ENCODE results near the gene FYB1.

The FYB1 gene

GRCh38 chr5:39160576-39161213 is 58.7 kb downstream of the FYB1 start:
- no peak for DNase-seq (ENCODE audit: low read depth)

GRCh38 chr5:39159811-39160490 is 59.4 kb downstream of the FYB1 start:
- DNase-seq (ENCODE audit: low read depth), result no peak

GRCh38 chr5:39158786-39159185 is 60.6 kb downstream of the FYB1 start:
- no peak for DNase-seq (ENCODE audit: low read depth)

DNA sequence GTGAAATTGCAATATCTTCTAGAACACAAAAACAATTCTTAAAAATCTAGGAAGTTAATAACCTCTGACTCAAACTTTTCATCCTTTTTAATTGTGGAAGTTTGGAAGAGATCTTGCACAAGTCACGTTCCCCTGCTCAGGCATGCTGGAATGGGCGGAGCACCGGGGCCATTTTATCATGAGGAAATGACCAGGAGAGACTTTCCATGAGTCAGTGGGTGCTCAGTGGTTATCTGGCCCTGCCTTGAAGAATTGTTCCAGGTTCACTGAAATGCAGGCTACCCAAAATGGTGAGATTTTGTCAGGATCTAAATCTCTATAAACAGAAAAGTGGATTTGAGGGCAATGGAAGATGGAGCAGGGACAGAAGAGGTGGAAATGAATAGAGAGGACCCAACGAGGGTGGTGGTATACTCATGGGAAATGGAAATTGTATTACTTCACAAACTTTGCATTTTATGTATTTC is 61.2 kb downstream of the FYB1 start:
- DNase-seq (ENCODE audit: low read depth), result no peak

GRCh38 chr5:39157701-39158100 is 61.7 kb downstream of the FYB1 start:
- DNase-seq (ENCODE audit: low read depth), result no peak

DNA sequence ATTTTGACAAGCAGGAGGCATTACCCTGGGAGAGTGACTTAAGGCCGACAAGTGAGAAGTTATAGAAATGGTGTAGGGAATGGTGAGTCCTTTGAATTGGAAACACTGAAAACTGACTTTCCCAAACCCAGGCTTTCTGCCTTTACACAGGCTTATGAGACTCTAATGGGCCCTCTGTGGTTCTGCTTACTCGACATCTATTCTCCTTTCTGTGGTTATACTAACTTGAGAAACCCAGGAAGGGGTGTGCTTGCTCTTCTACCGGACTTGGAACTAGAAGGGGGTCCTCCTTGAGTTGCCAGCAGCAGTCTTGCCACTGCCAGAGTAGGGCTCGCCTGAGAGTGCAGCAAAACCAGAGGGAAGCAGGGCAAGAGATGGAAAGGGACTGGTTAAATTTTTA is 63.3 kb downstream of the FYB1 start:
- no peak for DNase-seq (ENCODE audit: low read depth)

GRCh38 chr5:39151745-39152144 is 67.6 kb downstream of the FYB1 start:
- no peak for DNase-seq (ENCODE audit: low read depth)

DNA sequence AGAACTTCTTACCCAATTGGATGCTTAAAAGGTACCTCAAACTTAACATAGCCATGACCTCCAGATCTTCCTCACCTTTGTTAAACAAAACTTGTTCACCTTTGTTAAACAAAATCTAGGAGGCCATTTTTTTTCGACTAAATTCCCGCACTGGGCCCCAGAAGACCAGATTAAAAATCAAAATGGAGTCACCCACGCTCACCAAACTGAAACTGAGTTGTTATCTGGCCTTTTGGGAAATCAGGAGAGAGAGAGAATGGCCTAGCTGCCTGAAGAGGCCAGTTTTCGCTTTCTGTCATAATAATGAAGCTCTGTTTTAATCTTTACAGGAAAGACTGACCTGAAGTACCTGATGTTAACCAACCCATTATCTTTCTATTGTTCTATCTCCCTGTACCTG is 69.4 kb downstream of the FYB1 start:
- no peak for DNase-seq (ENCODE audit: low read depth)

DNA sequence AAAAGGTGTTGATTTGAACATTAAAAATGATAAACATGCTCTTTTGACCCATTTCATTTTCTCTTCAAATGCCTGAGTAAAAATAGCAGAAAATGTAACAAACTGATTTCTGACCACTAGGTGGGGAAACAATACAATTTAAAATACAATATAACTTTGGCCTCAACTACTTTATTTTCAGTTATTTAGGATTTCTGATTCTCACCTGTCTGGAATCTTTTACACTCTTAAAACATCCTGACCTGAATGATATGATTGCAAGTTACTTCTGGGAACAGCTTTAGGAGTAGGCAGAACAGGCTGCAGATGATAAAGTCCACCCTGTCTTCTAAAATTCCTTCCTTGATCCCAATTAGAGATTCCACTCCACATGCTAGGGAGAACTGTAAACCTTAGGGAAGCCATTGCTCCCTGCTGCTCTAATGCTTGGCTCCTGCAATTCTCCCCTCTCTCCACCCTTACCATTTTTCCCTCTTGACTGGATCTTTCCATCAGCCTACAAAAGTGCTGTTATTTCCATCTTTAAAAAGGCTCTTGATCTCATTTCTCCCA is 70.3 kb downstream of the FYB1 start:
- no peak for DNase-seq (ENCODE audit: low read depth)

GRCh38 chr5:39146831-39147540 is 72.4 kb downstream of the FYB1 start:
- no peak for DNase-seq (ENCODE audit: low read depth)

GRCh38 chr5:39143151-39143860 is 76.1 kb downstream of the FYB1 start:
- DNase-seq (ENCODE audit: low read depth), result no peak

- no peak for DNase-seq (ENCODE audit: low read depth)
These were observed 78.7 kb downstream of the FYB1 start for GRCh38 chr5:39140558-39141168.

GRCh38 chr5:39138892-39139291 is 80.5 kb downstream of the FYB1 start:
- no peak for DNase-seq (ENCODE audit: low read depth)

DNA sequence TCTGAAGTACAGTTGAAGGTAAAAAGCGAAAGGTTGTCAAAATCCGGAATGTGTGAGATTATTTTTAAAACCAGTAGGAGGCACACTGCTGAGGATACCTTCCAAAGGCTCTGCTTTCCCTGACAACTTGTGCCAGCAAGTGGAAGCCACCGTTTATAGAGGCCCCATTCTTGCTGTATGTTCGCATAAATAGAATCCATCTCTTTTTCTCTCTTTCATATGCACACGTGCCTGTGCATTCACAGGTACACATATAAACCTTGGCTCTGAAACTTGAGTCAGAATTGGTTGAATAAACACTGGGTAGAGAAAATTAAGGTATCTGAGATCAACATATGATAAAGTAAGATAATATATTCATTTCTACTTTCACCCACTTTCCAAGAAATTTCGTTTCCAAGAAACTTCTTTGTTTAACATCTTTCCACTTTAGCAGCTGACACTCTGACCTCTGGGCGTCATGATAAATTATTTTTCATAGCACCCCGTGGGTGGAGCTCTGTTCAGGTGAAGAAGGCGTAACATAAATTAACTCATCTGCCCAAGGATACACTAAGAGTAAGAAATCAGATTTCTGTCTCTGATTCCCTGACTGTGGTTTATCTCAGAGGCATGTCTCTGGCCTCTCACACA is 81.4 kb downstream of the FYB1 start:
- DNase-seq (ENCODE audit: low read depth), result no peak

DNA sequence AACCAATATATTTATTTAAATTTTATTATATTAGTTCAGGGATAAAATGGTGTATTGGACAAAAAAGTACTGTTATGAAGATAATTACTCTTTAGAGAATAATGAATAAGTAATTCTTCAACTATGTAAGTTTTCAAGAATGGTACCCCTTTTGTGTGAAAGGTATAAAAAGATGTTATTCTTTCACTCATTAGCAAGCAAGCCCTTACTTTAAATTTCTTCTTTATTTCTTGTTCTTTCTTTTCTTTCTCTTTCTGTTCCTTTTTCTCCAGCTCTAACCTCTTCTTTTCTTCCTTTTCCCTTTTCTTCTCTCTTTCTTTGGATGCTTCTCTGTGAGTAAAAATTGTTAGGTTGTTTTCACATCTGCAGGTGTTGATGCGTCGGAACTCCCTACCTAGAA is 82.0 kb downstream of the FYB1 start:
- DNase-seq (ENCODE audit: low read depth), result no peak

- no peak for DNase-seq (ENCODE audit: low read depth)
These were observed 86.6 kb downstream of the FYB1 start for GRCh38 chr5:39132792-39133191.

DNA sequence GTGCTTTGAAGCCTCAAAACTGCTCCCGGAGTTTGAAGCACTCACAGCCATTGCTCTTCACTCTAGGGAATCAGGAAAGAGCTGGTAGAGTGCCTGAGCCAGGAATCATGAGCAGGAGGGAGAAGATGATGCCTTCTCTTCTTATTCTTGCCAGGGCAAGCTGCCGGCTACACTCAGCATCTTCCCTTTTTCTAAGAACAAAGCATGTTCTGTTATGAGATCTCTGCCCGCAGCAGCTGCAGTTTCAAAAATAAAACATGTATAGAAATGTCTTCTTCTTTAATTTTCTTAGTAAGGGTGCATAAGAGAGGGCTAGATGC is 87.3 kb downstream of the FYB1 start:
- no peak for DNase-seq (ENCODE audit: low read depth)

GRCh38 chr5:39131210-39132127 is 87.9 kb downstream of the FYB1 start:
- DNase-seq (ENCODE audit: low read depth), result no peak

GRCh38 chr5:39130716-39131115 is 88.6 kb downstream of the FYB1 start:
- no peak for DNase-seq (ENCODE audit: low read depth)

GRCh38 chr5:39121922-39122321 is 97.4 kb downstream of the FYB1 start:
- no peak for DNase-seq (ENCODE audit: low read depth)
